ENCODE results near the gene WFDC8.

The WFDC8 gene

GRCh38 chr20:45547206-45547770 is 31.8 kb downstream of the WFDC8 start, which contains the start of gene EPPIN:
TSS of gene EPPIN (minus strand) at chr20:45547401. CDS start at chr20:45547357, 44 bp downstream.
- DNase-seq = no peak

- DNase-seq = peak; percentile 45
These were observed 33.2 kb downstream of the WFDC8 start for GRCh38 chr20:45545754-45546453.

- DNase-seq = no peak
These were observed 33.7 kb downstream of the WFDC8 start for GRCh38 chr20:45545351-45545750.

- DNase-seq = no peak
These were observed 39.7 kb downstream of the WFDC8 start, which contains the start of gene WFDC6 for GRCh38 chr20:45539382-45539781. TSS of gene WFDC6 (minus strand) at chr20:45539482. CDS start at chr20:45539407, 75 bp downstream.

GRCh38 chr20:45538209-45538799 is 40.8 kb downstream of the WFDC8 start:
- DNase-seq = no peak

- DNase-seq = no peak
These were observed 51.8 kb downstream of the WFDC8 start for GRCh38 chr20:45527294-45527693.

GRCh38 chr20:45523821-45524220 is 55.3 kb downstream of the WFDC8 start:
- no peak for DNase-seq

GRCh38 chr20:45518282-45518681 is 60.8 kb downstream of the WFDC8 start:
- DNase-seq = no peak

- DNase-seq = no peak
These were observed 63.8 kb downstream of the WFDC8 start, which contains the start of gene SPINT3 for GRCh38 chr20:45515147-45515913. TSS of gene SPINT3 (minus strand) at chr20:45515622. CDS start at chr20:45515608, 14 bp downstream.

- DNase-seq = no peak
These were observed 68.7 kb downstream of the WFDC8 start for GRCh38 chr20:45510242-45510862.

- DNase-seq = no peak
These were observed 70.0 kb downstream of the WFDC8 start for GRCh38 chr20:45509091-45509490.

GRCh38 chr20:45508068-45508886 is 70.8 kb downstream of the WFDC8 start:
- DNase-seq = no peak

GRCh38 chr20:45507011-45507820 is 71.9 kb downstream of the WFDC8 start:
- DNase-seq = no peak

GRCh38 chr20:45506398-45506797 is 72.7 kb downstream of the WFDC8 start:
- no peak for DNase-seq

- DNase-seq = no peak
These were observed 75.7 kb downstream of the WFDC8 start for GRCh38 chr20:45503403-45503802.

GRCh38 chr20:45502561-45502960 is 76.5 kb downstream of the WFDC8 start:
- no peak for DNase-seq

All from fibroblast of upper back skin (primary cell).